Smooth muscle cell (in vitro differentiated cells): ENCODE data around the gene RASGEF1B. TPM values are rescaled to one million over a fixed set of nuclear protein-coding genes. Genes with fewer than 3 reads are reported as not detected.

Source experiments
- DNase-seq: peaks from one replicate; lab custom pipeline; 2025; ENCODE audit not compliant: unreplicated experiment; lab: John Stamatoyannopoulos, UW
- H2AFZ ChIP-seq: fragments of 200-600 bp; sonication (generic); 2 replicates; pipeline ENCODE4 v1.6.0; 2016; ENCODE audit warnings: antibody characterized with exemption, low read depth, mild to moderate bottlenecking
- H3F3A ChIP-seq: fragments of 200-600 bp; sonication (generic); 2 replicates; pipeline ENCODE4 v1.6.0; 2017; ENCODE audit warnings: antibody characterized with exemption, low read depth
- H3K27ac ChIP-seq: fragments of 200-600 bp; sonication (generic); 2 replicates; pipeline ENCODE4 v1.5.1; 2016; ENCODE audit warnings: low read depth, mild to moderate bottlenecking
- H3K27me3 ChIP-seq: fragments of 200-600 bp; sonication (generic); 2 replicates; pipeline ENCODE4 v1.6.1; 2016; ENCODE audit warnings: low read depth, mild to moderate bottlenecking
- H3K36me3 ChIP-seq: fragments of 200-600 bp; sonication (generic); 2 replicates; pipeline ENCODE4 v1.5.1; 2016; ENCODE audit warnings: low read depth
- H3K4me1 ChIP-seq: fragments of 200-600 bp; sonication (generic); 2 replicates; pipeline ENCODE4 v1.5.1; 2016; ENCODE audit warnings: low read depth
- H3K4me2 ChIP-seq: fragments of 200-600 bp; sonication (generic); 2 replicates; pipeline ENCODE4 v1.6.0; 2016; ENCODE audit warnings: mild to moderate bottlenecking
- H3K4me3 ChIP-seq: fragments of 200-600 bp; sonication (generic); 2 replicates; pipeline ENCODE4 v1.5.1; 2016; ENCODE audit warnings: mild to moderate bottlenecking
- H3K79me2 ChIP-seq: fragments of 200-600 bp; sonication (generic); 2 replicates; pipeline ENCODE4 v1.6.0; 2016; ENCODE audit warnings: low read depth, mild to moderate bottlenecking
- H3K9ac ChIP-seq: fragments of 200-600 bp; sonication (generic); 2 replicates; pipeline ENCODE4 v1.6.0; 2016; ENCODE audit warnings: low read depth
- H3K9me3 ChIP-seq: fragments of 200-600 bp; sonication (generic); replicated peaks from 2 replicates; pipeline ENCODE4 v1.5.1; 2016; ENCODE audit warnings: low read depth
- H4K20me1 ChIP-seq: fragments of 200-600 bp; sonication (generic); 2 replicates; pipeline ENCODE4 v1.6.0; 2016; ENCODE audit warnings: low read depth
- WGBS: methylation state at CpG from one replicate; pipeline ENCODE4 v1.1.7; 2016; ENCODE audit warnings: low lambda C conversion rate; 5-methylcytosine and 5-hydroxymethylcytosine counted together
- polyA plus RNA-seq: library from polyadenylated mRNA; unstranded; fragments of >200 nt; fragmentation: Nextera tagmentation; extraction: Ambion mirVana; gene quantifications from 2 replicates; pipeline ENCODE4 v1.2.1, GENCODE V29; 2016
- total RNA-seq: library from RNA; depleted of rRNA; stranded (reverse); fragments of >200 nt; gene quantifications from 2 replicates; pipeline ENCODE4 v1.2.3, GENCODE V29; 2014
- TF ChIP-seq, protein P1 (sequence below): fragments of 200-600 bp; sonication (generic); IDR thresholded peaks from 2 replicates; pipeline ENCODE4 v1.5.1; 2017; ENCODE audit warnings: borderline replicate concordance, mild to moderate bottlenecking, antibody characterized with exemption; ENCODE audit not compliant: insufficient read depth, poor library complexity, severe bottlenecking

The RASGEF1B gene
- total and polyA plus RNA-seq, 2 experiments from 2014 or later: 1.5 to 7.5 TPM

DNA sequence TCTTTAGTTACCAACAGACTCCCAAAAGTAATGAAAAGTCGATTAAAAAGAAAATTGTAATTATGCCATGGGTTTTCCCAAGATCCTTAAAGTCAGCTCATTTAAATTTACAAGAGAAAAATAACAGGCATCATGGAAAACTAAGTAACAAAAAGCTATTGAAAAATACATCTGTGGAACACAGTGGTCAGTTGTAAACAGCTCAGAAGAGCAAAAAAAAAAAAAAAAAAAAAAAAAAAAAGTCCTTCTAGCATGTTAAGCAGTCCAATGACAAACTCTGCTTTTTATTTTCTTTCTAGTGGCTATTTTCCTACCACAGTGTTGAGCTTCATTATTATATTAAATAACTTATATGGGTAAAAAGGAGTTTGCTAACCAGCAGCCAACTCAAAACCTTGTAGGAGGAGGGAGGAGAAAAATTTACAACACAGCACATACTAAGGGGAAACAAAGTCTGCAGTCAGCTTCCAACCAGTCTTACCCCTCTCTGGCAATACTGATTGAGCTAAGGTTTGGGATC is 44.9 kb downstream of the RASGEF1B start:
- H3K4me1 ChIP-seq: peaks cover 40% of the 10 kb centered on the region
- H3K27me3 ChIP-seq: no peaks in the 10 kb centered on the region
- 96% methylated on average over 1 of the region's 1 CpG for WGBS
- TF ChIP-seq, protein P1, sequence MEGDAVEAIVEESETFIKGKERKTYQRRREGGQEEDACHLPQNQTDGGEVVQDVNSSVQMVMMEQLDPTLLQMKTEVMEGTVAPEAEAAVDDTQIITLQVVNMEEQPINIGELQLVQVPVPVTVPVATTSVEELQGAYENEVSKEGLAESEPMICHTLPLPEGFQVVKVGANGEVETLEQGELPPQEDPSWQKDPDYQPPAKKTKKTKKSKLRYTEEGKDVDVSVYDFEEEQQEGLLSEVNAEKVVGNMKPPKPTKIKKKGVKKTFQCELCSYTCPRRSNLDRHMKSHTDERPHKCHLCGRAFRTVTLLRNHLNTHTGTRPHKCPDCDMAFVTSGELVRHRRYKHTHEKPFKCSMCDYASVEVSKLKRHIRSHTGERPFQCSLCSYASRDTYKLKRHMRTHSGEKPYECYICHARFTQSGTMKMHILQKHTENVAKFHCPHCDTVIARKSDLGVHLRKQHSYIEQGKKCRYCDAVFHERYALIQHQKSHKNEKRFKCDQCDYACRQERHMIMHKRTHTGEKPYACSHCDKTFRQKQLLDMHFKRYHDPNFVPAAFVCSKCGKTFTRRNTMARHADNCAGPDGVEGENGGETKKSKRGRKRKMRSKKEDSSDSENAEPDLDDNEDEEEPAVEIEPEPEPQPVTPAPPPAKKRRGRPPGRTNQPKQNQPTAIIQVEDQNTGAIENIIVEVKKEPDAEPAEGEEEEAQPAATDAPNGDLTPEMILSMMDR: no peak
- H3K4me3 ChIP-seq: no peak overlapping the region
- H4K20me1 ChIP-seq: no peaks in the 10 kb centered on the region
- no peak overlapping the region for H3K4me2 ChIP-seq
- H3F3A ChIP-seq: no peaks in the 10 kb centered on the region
- H3K27ac ChIP-seq: no peak overlapping the region
- no peak for DNase-seq
- no peaks in the 10 kb centered on the region for H3K9me3 ChIP-seq
- H3K36me3 ChIP-seq: no peaks in the 10 kb centered on the region
- no peak overlapping the region for H3K9ac ChIP-seq
- peak overlapping the region; percentile 45 for H2AFZ ChIP-seq
- no peaks in the 10 kb centered on the region for H3K79me2 ChIP-seq

DNA sequence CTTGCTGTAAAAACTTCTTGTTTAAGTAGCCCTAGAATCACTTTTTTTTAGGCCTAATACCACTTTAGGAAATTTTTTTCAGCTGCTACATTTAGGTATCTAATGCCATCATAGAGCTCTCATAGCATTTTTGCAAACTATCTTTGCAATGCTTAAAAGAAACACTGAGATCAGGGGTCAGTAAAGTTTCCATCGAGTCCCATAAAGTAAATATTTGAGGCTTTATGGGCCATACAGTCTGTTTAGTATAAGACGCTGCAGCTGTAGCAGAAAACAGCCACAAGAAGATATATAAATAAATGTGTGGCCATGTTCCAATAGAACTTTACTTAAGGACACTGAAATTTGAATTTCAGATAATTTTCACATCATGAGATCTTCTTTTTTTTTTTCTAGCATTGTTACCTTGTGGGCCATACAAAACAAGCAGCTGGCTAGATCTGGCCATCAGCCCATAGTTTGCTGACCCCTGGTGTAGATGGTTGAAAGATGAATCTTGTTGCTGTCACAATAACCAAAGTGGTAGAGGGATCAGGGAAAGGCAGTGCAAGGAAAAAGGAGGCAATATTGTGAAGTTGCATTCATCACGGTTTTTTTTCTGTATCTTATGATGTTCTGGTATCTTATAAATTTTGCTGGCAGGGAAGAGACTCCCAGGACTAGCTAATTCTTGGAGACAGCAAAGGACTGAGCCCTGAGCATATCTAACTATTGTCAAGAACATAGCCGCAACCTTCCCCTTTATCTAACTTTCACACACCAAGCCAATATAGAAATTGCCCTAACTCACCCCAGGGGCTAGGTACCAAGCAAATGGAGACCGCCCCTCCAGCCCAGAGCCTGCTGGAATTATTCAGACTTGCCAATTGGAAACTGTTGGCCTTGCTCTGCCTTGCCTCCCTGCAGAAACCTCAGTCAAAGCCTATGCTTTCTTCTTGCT is 46.6 kb downstream of the RASGEF1B start:
- Histone ChIP-seq H3K79me2 (no peaks in the 10 kb centered on the region), H3K4me2 (no peak overlapping the region), H3K27me3 (no peaks in the 10 kb centered on the region), H3K9me3 (no peaks in the 10 kb centered on the region), H3K4me1 (peaks cover 46% of the 10 kb centered on the region), H2AFZ (no peak overlapping the region), H4K20me1 (no peaks in the 10 kb centered on the region), H3K4me3 (no peak overlapping the region), H3K36me3 (no peaks in the 10 kb centered on the region), H3F3A (no peaks in the 10 kb centered on the region), H3K9ac (no peak overlapping the region), H3K27ac (no peak overlapping the region)
- DNase-seq: no peak
- TF ChIP-seq, protein P1: no peak
- WGBS: 71% methylated on average over 5 of the region's 5 CpGs

DNA sequence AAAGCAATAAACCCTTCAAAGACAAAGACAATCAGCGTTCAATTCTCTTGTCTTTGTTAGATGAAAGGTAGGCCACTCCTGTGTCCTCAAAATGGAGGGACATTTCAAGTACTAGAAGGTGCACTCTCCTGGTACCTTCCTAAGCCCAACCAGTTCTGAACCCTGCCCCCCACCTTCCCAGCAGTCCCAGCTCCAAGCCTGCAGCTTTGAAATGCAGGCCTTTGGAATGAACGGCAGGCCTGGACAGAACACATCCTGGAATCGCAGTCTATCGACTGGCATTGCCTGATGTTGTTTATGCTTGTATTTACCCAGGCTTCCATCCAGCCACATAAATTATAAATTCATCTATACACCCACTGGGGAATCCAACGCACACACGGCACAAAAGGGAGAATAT is 47.4 kb downstream of the RASGEF1B start:
- Histone ChIP-seq H2AFZ (no peak overlapping the region), H3K27ac (no peak overlapping the region), H3K36me3 (no peaks in the 10 kb centered on the region), H3K4me3 (no peak overlapping the region), H3K9ac (no peak overlapping the region), H3K79me2 (no peaks in the 10 kb centered on the region), H3F3A (no peaks in the 10 kb centered on the region), H3K4me1 (peaks cover 46% of the 10 kb centered on the region), H3K9me3 (no peaks in the 10 kb centered on the region), H4K20me1 (no peaks in the 10 kb centered on the region), H3K27me3 (no peaks in the 10 kb centered on the region), H3K4me2 (no peak overlapping the region)
- TF ChIP-seq, protein P1: no peak
- DNase-seq: no peak
- 75% methylated on average over 6 of the region's 6 CpGs for WGBS

DNA sequence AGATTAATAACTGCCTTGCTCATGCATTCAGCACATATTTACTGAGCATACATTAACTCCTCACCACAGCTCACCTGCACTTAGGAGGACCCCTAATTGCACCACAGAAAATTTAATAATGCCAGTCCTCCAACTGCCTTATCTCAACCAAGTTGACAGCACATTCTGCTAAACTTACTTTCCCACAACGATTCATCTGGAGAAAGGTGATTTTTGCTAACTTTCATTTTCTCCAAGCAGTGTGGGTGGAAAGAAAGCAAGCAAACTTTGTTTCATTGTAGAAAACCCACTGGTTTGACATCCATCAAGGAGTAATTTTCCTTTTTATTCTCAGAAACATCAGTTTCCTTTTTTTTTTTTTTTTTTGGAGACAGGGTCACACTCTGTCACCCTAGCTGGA is 49.1 kb downstream of the RASGEF1B start:
- Histone ChIP-seq H3K79me2 (no peaks in the 10 kb centered on the region), H3F3A (no peaks in the 10 kb centered on the region)

More for the DNA sequence above, 49.1 kb downstream of the RASGEF1B start:
- WGBS: 52% methylated on average over 1 of the region's 1 CpG
- TF ChIP-seq, protein P1: no peak
- H4K20me1 ChIP-seq: no peaks in the 10 kb centered on the region
- no peak overlapping the region for H3K4me2 ChIP-seq
- no peaks in the 10 kb centered on the region for H3K9me3 ChIP-seq
- no peaks in the 10 kb centered on the region for H3K36me3 ChIP-seq
- no peaks in the 10 kb centered on the region for H3K27me3 ChIP-seq
- no peak overlapping the region for H2AFZ ChIP-seq
- no peak overlapping the region for H3K9ac ChIP-seq
- H3K4me3 ChIP-seq: no peak overlapping the region
- DNase-seq: no peak
- H3K27ac ChIP-seq: no peak overlapping the region
- peaks cover 43% of the 10 kb centered on the region for H3K4me1 ChIP-seq
